ENCODE data around the gene MYH10. TPM values are rescaled to one million over a fixed set of nuclear protein-coding genes. Genes with fewer than 3 reads are reported as not detected.

Gene MYH10
- total and polyA plus RNA-seq, 12 donors: 10.3 to 61.0 (median 36.2) TPM

DNA sequence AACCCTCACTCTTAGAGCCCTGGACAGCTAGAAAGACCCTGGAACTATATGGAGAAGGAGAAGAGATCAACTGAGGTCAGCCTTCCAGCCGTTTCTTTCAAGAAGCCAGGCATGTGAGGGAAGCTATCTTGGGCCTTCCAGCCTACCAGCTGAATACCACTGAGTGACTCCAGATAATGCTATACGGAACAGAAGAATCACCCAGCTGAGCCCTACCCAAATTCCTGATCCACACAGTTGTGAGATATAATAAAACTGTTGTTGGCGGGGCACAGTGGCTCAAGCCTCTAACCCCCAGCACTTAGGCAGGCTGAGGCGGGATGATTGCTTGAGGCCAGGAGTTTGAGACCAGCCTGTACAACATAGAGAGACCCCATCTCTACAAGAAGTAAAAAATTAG is 26.2 kb upstream of the MYH10 start:
- H3K27ac ChIP-seq: no peak overlapping the region
- no peaks in the 10 kb centered on the region for H3K4me1 ChIP-seq
- no peaks in the 10 kb centered on the region for H3K27me3 ChIP-seq
- no peaks in the 10 kb centered on the region for H3K36me3 ChIP-seq
- ATAC-seq (no peak), DNase-seq (no peak)
- TF ChIP-seq, protein P1, sequence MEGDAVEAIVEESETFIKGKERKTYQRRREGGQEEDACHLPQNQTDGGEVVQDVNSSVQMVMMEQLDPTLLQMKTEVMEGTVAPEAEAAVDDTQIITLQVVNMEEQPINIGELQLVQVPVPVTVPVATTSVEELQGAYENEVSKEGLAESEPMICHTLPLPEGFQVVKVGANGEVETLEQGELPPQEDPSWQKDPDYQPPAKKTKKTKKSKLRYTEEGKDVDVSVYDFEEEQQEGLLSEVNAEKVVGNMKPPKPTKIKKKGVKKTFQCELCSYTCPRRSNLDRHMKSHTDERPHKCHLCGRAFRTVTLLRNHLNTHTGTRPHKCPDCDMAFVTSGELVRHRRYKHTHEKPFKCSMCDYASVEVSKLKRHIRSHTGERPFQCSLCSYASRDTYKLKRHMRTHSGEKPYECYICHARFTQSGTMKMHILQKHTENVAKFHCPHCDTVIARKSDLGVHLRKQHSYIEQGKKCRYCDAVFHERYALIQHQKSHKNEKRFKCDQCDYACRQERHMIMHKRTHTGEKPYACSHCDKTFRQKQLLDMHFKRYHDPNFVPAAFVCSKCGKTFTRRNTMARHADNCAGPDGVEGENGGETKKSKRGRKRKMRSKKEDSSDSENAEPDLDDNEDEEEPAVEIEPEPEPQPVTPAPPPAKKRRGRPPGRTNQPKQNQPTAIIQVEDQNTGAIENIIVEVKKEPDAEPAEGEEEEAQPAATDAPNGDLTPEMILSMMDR (IDR thresholded peaks at IDR 0.05): no peak
- 95 to 96% methylated on average over 4 of the region's 4 CpGs for WGBS, 2 donors
- H3K9me3 ChIP-seq: peaks cover 0 to 17% (median 0%) of the 10 kb centered on the region in 11 donors
- intact Hi-C loops (cut with DNase I): no loop called here
- H3K4me3 ChIP-seq: no peak overlapping the region

DNA sequence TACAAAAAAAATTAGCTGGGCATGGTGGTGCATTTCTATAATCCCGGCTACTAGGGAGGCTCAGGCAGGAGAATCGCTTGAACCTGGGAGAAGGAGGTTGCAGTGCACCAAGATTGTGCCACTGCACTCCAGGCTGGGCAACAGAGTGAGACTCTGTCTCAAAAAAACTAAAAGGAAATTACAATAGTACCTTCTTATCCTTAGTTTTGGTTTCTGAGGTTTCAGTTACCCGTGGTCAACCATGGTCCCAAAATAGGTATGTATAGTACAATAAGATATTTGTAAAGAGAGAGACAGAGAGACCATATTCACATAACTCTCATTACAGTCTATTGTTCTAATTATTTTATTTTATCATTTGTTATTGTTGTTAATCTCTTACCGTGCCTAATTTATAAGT is 24.3 kb upstream of the MYH10 start:
- DNase-seq: no peak
- no peak overlapping the region for H3K4me3 ChIP-seq
- peaks cover 0 to 17% (median 0%) of the 10 kb centered on the region in 11 donors for H3K9me3 ChIP-seq
- H3K27me3 ChIP-seq: no peaks in the 10 kb centered on the region
- WGBS, 2 donors: 83 to 88% methylated on average over 4 of the region's 4 CpGs
- no peak overlapping the region for H3K27ac ChIP-seq
- TF ChIP-seq, protein P1 (IDR thresholded peaks at IDR 0.05): no peak
- H3K36me3 ChIP-seq: no peaks in the 10 kb centered on the region
- peaks cover 0 to 4% (median 0%) of the 10 kb centered on the region in 9 donors for H3K4me1 ChIP-seq
- ATAC-seq: no peak
- intact Hi-C loops (cut with DNase I): no loop called here

DNA sequence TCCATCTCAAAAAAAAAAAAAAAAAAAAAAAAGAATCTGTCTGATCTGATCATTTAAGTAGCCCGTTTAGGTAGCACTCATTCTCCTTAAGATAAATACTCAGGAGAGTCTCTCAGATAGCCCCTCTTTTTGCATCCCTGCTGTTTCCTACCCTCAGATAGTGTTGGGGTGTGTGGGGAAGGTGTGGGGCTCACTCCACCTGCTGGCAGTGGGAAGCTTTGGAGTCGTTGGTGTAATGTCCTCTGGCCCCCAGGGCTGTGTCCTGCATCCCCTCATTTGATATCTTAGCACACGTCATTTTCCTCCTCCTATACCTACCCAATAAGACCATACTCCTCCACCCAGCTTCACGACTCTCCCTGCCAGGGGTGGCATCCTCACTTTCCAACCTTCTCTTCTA is 20.5 kb upstream of the MYH10 start:
- H3K27ac ChIP-seq: no peak overlapping the region
- DNase-seq (no peak), ATAC-seq (no peak)
- intact Hi-C loops (cut with DNase I): no loop called here
- TF ChIP-seq, protein P1 (IDR thresholded peaks at IDR 0.05): peak in 3 of 9 donors; percentile 15 to 34 (median 27)
- H3K36me3 ChIP-seq: no peaks in the 10 kb centered on the region
- H3K4me1 ChIP-seq: peaks cover 0 to 12% (median 0%) of the 10 kb centered on the region in 9 donors
- no peak overlapping the region for H3K4me3 ChIP-seq
- H3K27me3 ChIP-seq: no peaks in the 10 kb centered on the region
- H3K9me3 ChIP-seq: peaks cover 0 to 3% (median 0%) of the 10 kb centered on the region in 11 donors
- 50 to 57% methylated on average over 4 of the region's 4 CpGs for WGBS, 2 donors

DNA sequence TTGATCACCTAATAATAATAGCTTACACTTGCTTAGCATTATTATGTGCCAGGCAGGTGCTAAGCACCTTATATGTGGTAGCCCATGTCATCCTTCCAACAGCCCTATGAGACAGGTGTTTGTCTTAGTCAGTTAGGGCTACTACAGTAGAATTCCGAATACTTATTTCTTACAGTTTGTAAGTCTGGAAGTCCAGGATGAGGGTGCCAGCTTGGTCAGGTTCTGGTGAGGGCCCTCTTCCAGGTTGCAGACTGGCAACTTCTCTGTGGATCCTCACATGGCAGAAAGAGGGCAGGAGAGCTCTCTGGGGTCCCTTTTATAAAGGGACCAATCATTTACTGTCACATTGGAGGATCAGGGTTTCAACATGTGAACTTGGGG is 19.6 kb upstream of the MYH10 start:
- ATAC-seq (no peak), DNase-seq (no peak)
- no peaks in the 10 kb centered on the region for H3K36me3 ChIP-seq
- peak overlapping the region in 1 of 10 donors; percentile 27 for H3K27ac ChIP-seq
- H3K9me3 ChIP-seq: no peaks in the 10 kb centered on the region
- intact Hi-C loops (cut with DNase I): no loop called here
- TF ChIP-seq, protein P1 (IDR thresholded peaks at IDR 0.05): no peak
- H3K27me3 ChIP-seq: no peaks in the 10 kb centered on the region
- no peak overlapping the region for H3K4me3 ChIP-seq
- WGBS, 2 donors: 94 to 100% methylated on average over 1 of the region's 1 CpG
- H3K4me1 ChIP-seq: peaks cover 0 to 12% (median 0%) of the 10 kb centered on the region in 9 donors
